Mesendoderm (in vitro differentiated cells): ENCODE measurements around the gene RNF138.

ENCODE experiments used
- DNase-seq: peaks from one replicate; pipeline ENCODE4 v3.0.0; 2013
- H2AK5ac ChIP-seq: 2 replicates; pipeline ENCODE4 v1.6.1; 2013; ENCODE audit warnings: low read length, inconsistent platforms
- H2BK120ac ChIP-seq: 2 replicates; pipeline ENCODE4 v1.6.1; 2013; ENCODE audit warnings: low read depth, mild to moderate bottlenecking, low read length, moderate library complexity, mixed read lengths
- H2BK15ac ChIP-seq: replicated peaks from 2 replicates; pipeline ENCODE4 v1.6.1; 2013; ENCODE audit warnings: low read depth, mild to moderate bottlenecking, moderate library complexity
- H2BK5ac ChIP-seq: 2 replicates; pipeline ENCODE4 v1.6.1; 2013; ENCODE audit warnings: low read length, inconsistent platforms
- H3K18ac ChIP-seq: 2 replicates; pipeline ENCODE4 v1.6.1; 2013; ENCODE audit warnings: mild to moderate bottlenecking, low read length, mixed read lengths
- H3K23ac ChIP-seq: one replicate; pipeline ENCODE4 v1.6.1; 2013; ENCODE audit warnings: low read length
- H3K27ac ChIP-seq: 2 replicates; pipeline ENCODE4 v1.5.1; 2013; ENCODE audit warnings: low read depth, mild to moderate bottlenecking, inconsistent platforms, low read length, moderate library complexity
- H3K27me3 ChIP-seq: 2 replicates; pipeline ENCODE4 v1.6.1; 2013; ENCODE audit warnings: low read length, control low read depth, mild to moderate bottlenecking, inconsistent platforms; ENCODE audit not compliant: insufficient read depth, poor library complexity
- H3K36me3 ChIP-seq: 2 replicates; pipeline ENCODE4 v1.6.1; 2013; ENCODE audit warnings: low read length, inconsistent platforms; ENCODE audit not compliant: control insufficient read depth, insufficient read depth
- H3K4ac ChIP-seq: one replicate; pipeline ENCODE4 v1.6.1; 2013; ENCODE audit warnings: low read depth, mild to moderate bottlenecking, low read length, moderate library complexity
- H3K4me1 ChIP-seq: 2 replicates; pipeline ENCODE4 v1.6.1; 2013; ENCODE audit warnings: low read depth, low read length, inconsistent platforms; ENCODE audit not compliant: control insufficient read depth
- H3K4me2 ChIP-seq: 2 replicates; pipeline ENCODE4 v1.6.1; 2013; ENCODE audit warnings: low read length
- H3K4me3 ChIP-seq: 2 replicates; pipeline ENCODE4 v1.5.1; 2013; ENCODE audit warnings: mild to moderate bottlenecking, low read length
- H3K56ac ChIP-seq: one replicate; pipeline ENCODE4 v1.6.1; 2013; ENCODE audit warnings: low read length
- H3K79me1 ChIP-seq: 2 replicates; pipeline ENCODE4 v1.6.1; 2013; ENCODE audit warnings: low read length, inconsistent platforms
- H3K79me2 ChIP-seq: 2 replicates; pipeline ENCODE4 v1.6.1; 2013; ENCODE audit warnings: mild to moderate bottlenecking, low read length; ENCODE audit not compliant: control insufficient read depth, insufficient read depth
- H3K9ac ChIP-seq: 2 replicates; pipeline ENCODE4 v1.6.1; 2013; ENCODE audit warnings: low read length, inconsistent platforms
- H4K5ac ChIP-seq: one replicate; pipeline ENCODE4 v1.6.1; 2013; ENCODE audit warnings: low read length
- H4K8ac ChIP-seq: one replicate; pipeline ENCODE4 v1.6.1; 2013; ENCODE audit warnings: low read depth, mild to moderate bottlenecking, control low read depth, low read length, moderate library complexity
- WGBS: extraction: QIAGEN DNeasy Blood & Tissue Kit; methylation state at CpG from one replicate; pipeline ENCODE4 v1.1.7; 2013; ENCODE audit warnings: low lambda C conversion rate, missing lambda C conversion rate; ENCODE audit not compliant: insufficient coverage; ENCODE audit errors: extremely low coverage; 5-methylcytosine and 5-hydroxymethylcytosine counted together

The RNF138 gene

DNA sequence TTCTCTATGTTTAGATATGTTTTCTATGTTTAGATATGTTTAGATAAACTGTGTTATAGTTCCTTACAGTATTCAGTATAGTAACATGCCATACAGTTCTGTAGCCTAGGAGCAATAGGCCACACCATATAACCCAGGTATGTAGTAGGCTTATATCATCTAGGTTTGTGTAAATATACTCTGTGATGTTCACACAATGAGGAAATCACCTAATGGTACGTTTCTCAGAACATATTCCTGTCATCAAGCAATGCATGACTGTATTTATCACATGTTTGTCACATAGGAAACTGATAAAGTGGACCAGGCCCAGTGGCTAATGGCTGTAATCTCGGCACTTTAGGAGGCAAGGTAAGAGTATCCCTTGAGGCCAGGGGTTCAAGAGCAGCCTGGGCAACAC is 44.0 kb downstream of the RNF138 start:
- Histone ChIP-seq H4K8ac (no peak overlapping the region), H3K27me3 (no peaks in the 10 kb centered on the region), H3K79me2 (no peaks in the 10 kb centered on the region), H2AK5ac (no peak overlapping the region), H3K79me1 (no peaks in the 10 kb centered on the region), H3K36me3 (no peaks in the 10 kb centered on the region), H3K56ac (no peak overlapping the region), H3K18ac (no peak overlapping the region), H4K5ac (no peak overlapping the region), H2BK15ac (no peak overlapping the region), H3K23ac (no peak overlapping the region), H3K4me3 (no peak overlapping the region), H3K4me2 (no peak overlapping the region), H2BK120ac (no peak overlapping the region), H3K9ac (no peak overlapping the region), H3K4ac (no peak overlapping the region), H3K4me1 (no peaks in the 10 kb centered on the region), H3K27ac (no peak overlapping the region), H2BK5ac (no peak overlapping the region)
- no peak for DNase-seq
- no CpG with 5 or more reads among the region's 2 CpGs for WGBS

DNA sequence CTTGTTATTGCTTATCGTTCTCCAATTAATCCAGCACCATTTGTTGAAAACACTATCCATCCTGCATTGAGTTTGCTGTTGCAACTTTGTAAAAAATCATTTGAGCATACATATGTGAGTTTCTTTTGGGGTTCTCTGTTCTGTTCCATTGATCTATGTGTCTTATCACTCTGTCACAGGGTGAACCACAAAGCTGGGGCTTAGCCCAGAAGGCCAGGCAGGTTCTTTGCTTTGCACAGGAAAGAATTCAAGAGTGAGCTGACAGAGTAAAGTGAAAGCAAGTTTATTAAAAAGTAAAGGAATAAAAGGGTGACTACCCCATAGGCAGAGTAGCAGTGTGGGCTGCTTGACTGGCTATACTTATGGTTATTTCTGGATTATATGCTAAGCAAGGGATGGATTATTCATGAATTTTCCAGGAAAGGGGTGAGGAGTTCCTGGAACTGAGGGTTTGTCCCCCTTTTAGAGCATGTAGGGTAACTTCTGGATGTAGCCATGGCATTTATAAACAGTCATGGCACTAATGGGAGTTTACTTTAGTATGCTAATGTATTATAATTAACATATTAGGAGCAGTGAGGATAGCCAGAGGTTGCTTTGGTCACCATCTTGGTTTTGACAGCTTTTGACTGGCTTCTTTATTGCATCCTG is 46.8 kb downstream of the RNF138 start:
- Histone ChIP-seq H3K4me3 (no peak overlapping the region), H3K4ac (no peak overlapping the region), H2BK15ac (no peak overlapping the region), H4K8ac (no peak overlapping the region), H3K79me1 (no peaks in the 10 kb centered on the region), H4K5ac (no peak overlapping the region), H3K18ac (no peak overlapping the region), H3K4me2 (no peak overlapping the region), H3K56ac (no peak overlapping the region), H3K36me3 (no peaks in the 10 kb centered on the region), H3K79me2 (no peaks in the 10 kb centered on the region), H3K4me1 (no peaks in the 10 kb centered on the region), H3K23ac (no peak overlapping the region), H3K9ac (no peak overlapping the region), H3K27ac (no peak overlapping the region), H2BK5ac (no peak overlapping the region), H3K27me3 (no peaks in the 10 kb centered on the region), H2BK120ac (no peak overlapping the region), H2AK5ac (no peak overlapping the region)
- WGBS = no CpG with 5 or more reads among the region's 1 CpG
- DNase-seq = no peak

DNA sequence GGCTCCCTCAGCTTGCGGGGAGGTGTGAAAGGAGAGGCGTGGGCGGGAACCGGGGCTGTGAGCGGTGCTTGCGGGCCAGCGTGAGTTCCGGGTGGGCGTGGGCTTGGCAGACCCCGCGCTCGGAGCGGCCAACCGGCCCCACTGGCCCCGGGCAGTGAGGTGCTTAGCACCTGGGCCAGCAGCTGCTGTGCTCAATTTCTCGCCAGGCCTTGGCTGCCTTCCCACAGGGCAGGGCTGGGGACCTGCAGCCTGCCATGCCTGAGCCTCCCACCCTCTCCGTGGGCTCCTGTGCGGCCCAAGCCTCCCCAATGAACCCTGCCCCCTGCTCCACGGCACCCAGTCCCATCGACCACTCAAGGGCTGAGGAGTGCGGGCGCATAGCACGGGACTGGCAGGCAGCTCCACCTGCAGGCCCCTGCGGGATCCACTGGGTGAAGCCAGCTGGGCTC is 48.2 kb downstream of the RNF138 start:
- Histone ChIP-seq H3K27ac (no peak overlapping the region), H3K23ac (no peak overlapping the region), H3K56ac (no peak overlapping the region), H2BK120ac (no peak overlapping the region), H2BK5ac (no peak overlapping the region), H3K4ac (no peak overlapping the region), H3K79me1 (no peaks in the 10 kb centered on the region), H3K18ac (no peak overlapping the region), H3K9ac (no peak overlapping the region), H3K4me2 (no peak overlapping the region), H4K5ac (no peak overlapping the region), H3K79me2 (no peaks in the 10 kb centered on the region), H4K8ac (no peak overlapping the region), H3K27me3 (no peaks in the 10 kb centered on the region), H3K4me3 (no peak overlapping the region), H2AK5ac (no peak overlapping the region), H3K36me3 (no peaks in the 10 kb centered on the region), H3K4me1 (no peaks in the 10 kb centered on the region), H2BK15ac (no peak overlapping the region)
- no peak for DNase-seq
- no CpG with 5 or more reads among the region's 24 CpGs for WGBS

DNA sequence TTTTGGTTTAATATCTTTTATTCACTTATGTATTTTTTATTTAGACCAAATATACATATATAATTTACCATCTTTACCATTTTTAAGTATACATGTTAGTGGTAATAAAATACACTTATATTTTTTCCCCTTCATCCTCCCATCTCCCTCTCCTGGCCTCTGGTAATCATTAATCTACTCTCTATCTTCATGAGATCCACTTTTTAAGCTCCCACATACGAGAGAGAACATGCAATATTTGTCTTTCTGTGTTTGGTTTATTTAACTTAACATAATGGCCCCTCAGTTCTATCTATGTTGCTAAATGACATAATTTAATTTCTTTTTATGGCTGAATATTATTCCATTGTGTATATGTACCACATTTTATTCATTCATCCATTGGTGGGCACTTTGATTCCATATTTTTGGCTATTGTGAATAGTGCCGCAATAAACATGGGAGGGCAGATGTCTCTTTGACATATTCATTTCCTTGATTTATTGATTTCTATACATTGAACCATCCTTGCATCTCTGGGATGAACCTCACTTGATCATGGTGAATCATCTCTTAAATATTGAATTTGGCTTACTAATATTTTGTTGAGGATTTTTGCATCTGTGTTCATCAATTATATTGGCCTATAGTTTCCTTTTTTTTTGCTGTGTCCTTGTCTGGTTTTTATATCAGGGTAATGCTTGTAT is 56.7 kb downstream of the RNF138 start:
- Histone ChIP-seq H2AK5ac (no peak overlapping the region), H3K4me3 (no peak overlapping the region), H2BK15ac (no peak overlapping the region), H3K79me2 (no peaks in the 10 kb centered on the region), H4K8ac (no peak overlapping the region), H2BK5ac (no peak overlapping the region), H3K23ac (no peak overlapping the region), H3K4ac (no peak overlapping the region), H3K18ac (no peak overlapping the region), H2BK120ac (no peak overlapping the region), H3K4me2 (no peak overlapping the region), H3K56ac (no peak overlapping the region), H3K79me1 (no peaks in the 10 kb centered on the region), H3K9ac (no peak overlapping the region), H3K36me3 (no peaks in the 10 kb centered on the region), H3K4me1 (no peaks in the 10 kb centered on the region), H3K27ac (no peak overlapping the region), H4K5ac (no peak overlapping the region), H3K27me3 (no peaks in the 10 kb centered on the region)
- no peak for DNase-seq
- WGBS = no CpG with 5 or more reads among the region's 2 CpGs

DNA sequence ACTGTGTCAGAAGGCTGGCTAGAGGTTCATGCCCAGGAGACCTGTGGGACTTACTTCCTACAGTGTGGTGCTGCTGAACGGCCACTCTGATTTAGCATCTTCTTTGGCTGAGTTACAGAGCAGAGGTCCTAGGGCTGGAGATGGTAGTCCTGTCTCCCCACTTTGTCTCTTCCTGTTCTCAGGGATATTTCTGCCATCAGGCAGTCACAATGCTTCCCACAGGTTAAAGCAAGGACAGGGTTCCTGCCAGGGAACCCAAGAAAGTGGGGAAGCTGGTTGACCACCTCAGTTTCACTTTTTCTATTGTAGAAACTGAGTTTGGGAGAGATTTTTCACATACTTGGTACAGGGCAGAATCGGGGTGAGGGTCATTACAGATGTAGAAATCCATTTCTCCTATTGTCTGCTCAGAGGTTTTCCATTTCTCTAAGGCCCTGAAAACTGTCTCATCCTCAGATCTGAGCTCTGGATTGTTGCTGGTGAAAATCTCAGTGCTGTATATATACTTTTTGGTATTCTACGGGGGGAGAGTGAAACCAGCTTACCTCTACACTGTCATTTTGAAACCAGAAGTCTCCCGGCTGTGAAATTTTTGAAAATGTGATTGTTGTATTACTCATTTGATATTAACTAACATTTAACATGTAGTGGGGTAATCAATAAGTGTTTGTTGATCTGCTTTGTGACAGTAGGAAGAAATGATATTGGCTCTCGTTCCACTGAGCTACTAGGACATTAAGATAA is 61.2 kb downstream of the RNF138 start:
- H3K4me1 ChIP-seq = no peaks in the 10 kb centered on the region
- H2BK5ac ChIP-seq = no peak overlapping the region
- no peak overlapping the region for H3K4ac ChIP-seq
- WGBS = no CpG with 5 or more reads among the region's 5 CpGs
- H3K18ac ChIP-seq = no peak overlapping the region
- no peak for DNase-seq
- no peaks in the 10 kb centered on the region for H3K79me2 ChIP-seq
- H3K27ac ChIP-seq = no peak overlapping the region
- no peaks in the 10 kb centered on the region for H3K27me3 ChIP-seq
- H3K36me3 ChIP-seq = no peaks in the 10 kb centered on the region
- no peak overlapping the region for H3K56ac ChIP-seq
- no peak overlapping the region for H3K9ac ChIP-seq
- H3K4me2 ChIP-seq = no peak overlapping the region
- H2AK5ac ChIP-seq = no peak overlapping the region
- H4K5ac ChIP-seq = no peak overlapping the region
- H2BK15ac ChIP-seq = no peak overlapping the region
- no peak overlapping the region for H3K23ac ChIP-seq
- no peak overlapping the region for H2BK120ac ChIP-seq
- no peak overlapping the region for H3K4me3 ChIP-seq
- no peak overlapping the region for H4K8ac ChIP-seq
- no peaks in the 10 kb centered on the region for H3K79me1 ChIP-seq
